Astrocyte (in vitro differentiated cells and primary cell): ENCODE measurements around the gene SMOC2. TPM values are rescaled to one million over a fixed set of nuclear protein-coding genes. Genes with fewer than 3 reads are reported as not detected.

Source experiments
- DNase-seq: peaks from one replicate; pipeline ENCODE4 v3.0.0-alpha.2; 2010; ENCODE audit warnings: low read depth
- FAIRE-seq: peaks from 2 replicates; lab custom pipeline; 2011; peaks lifted over from hg19 to GRCh38; lab: Jason Lieb, UNC
- H2AFZ ChIP-seq: 2 replicates; pipeline ENCODE4 v1.6.0; 2012; ENCODE audit warnings: low read depth, low read length, inconsistent platforms
- H3K27ac ChIP-seq: 2 replicates; pipeline ENCODE4 v1.5.1; 2011; ENCODE audit warnings: low read depth, low read length, inconsistent platforms
- H3K27me3 ChIP-seq: 2 replicates; pipeline ENCODE4 v1.6.0; 2011; ENCODE audit warnings: low read length, inconsistent platforms; ENCODE audit not compliant: insufficient read depth
- H3K36me3 ChIP-seq: 2 replicates; pipeline ENCODE4 v1.5.1; 2011; ENCODE audit warnings: low read length, inconsistent platforms; ENCODE audit not compliant: insufficient read depth
- H3K4me1 ChIP-seq: 2 replicates; pipeline ENCODE4 v1.5.1; 2011; ENCODE audit warnings: low read length, inconsistent platforms; ENCODE audit not compliant: insufficient read depth
- H3K4me2 ChIP-seq: 2 replicates; pipeline ENCODE4 v1.6.0; 2012; ENCODE audit warnings: low read length, inconsistent platforms
- H3K4me3 ChIP-seq: 2 replicates; pipeline ENCODE4 v1.5.1; 2011; ENCODE audit warnings: low read depth, mild to moderate bottlenecking, low read length, inconsistent platforms; ENCODE audit not compliant: insufficient read depth
- H3K79me2 ChIP-seq: 2 replicates; pipeline ENCODE4 v1.6.0; 2012; ENCODE audit warnings: mild to moderate bottlenecking, low read length, inconsistent platforms; ENCODE audit not compliant: insufficient read depth
- H3K9ac ChIP-seq: 2 replicates; pipeline ENCODE4 v1.6.0; 2012; ENCODE audit warnings: mild to moderate bottlenecking, low read length, inconsistent platforms
- H3K9me3 ChIP-seq: 2 replicates; pipeline ENCODE4 v1.5.1; 2012; ENCODE audit warnings: low read depth, mild to moderate bottlenecking, low read length, inconsistent platforms; ENCODE audit not compliant: insufficient read depth
- H4K20me1 ChIP-seq: 2 replicates; pipeline ENCODE4 v1.6.0; 2012; ENCODE audit warnings: low read length, inconsistent platforms; ENCODE audit not compliant: insufficient read depth
- H3K27ac Mint-ChIP-seq: one replicate; pipeline ENCODE4 v1.8.0; 2021; ENCODE audit warnings: mild to moderate bottlenecking, mixed read lengths; ENCODE audit not compliant: unreplicated experiment
- H3K27me3 Mint-ChIP-seq: one replicate; pipeline ENCODE4 v1.8.0; 2021; ENCODE audit warnings: low read depth, mixed read lengths; ENCODE audit not compliant: unreplicated experiment
- H3K36me3 Mint-ChIP-seq: one replicate; pipeline ENCODE4 v1.8.0; 2021; ENCODE audit warnings: low read depth, mixed read lengths; ENCODE audit not compliant: unreplicated experiment
- H3K4me1 Mint-ChIP-seq: one replicate; pipeline ENCODE4 v1.8.0; 2021; ENCODE audit warnings: low read depth, mixed read lengths; ENCODE audit not compliant: unreplicated experiment
- H3K4me3 Mint-ChIP-seq: one replicate; pipeline ENCODE4 v1.8.0; 2021; ENCODE audit warnings: mild to moderate bottlenecking, moderate library complexity, mixed read lengths; ENCODE audit not compliant: unreplicated experiment
- H3K9me3 Mint-ChIP-seq: one replicate; pipeline ENCODE4 v1.8.0; 2021; ENCODE audit warnings: mild to moderate bottlenecking, mixed read lengths; ENCODE audit not compliant: unreplicated experiment
- EZH2 ChIP-seq: IDR thresholded peaks from 2 replicates; pipeline ENCODE4 v1.6.1; 2012; ENCODE audit warnings: mild to moderate bottlenecking, low read length, inconsistent platforms; ENCODE audit not compliant: insufficient read depth
- total RNA-seq: library from RNA; stranded (reverse); gene quantifications from 2 replicates; pipeline ENCODE4 v1.2.1, GENCODE V29; 2021
- TF ChIP-seq, protein P1 (sequence below): IDR thresholded peaks from 2 replicates; pipeline ENCODE4 v1.5.1; 2011; ENCODE audit warnings: low read depth, mild to moderate bottlenecking, inconsistent platforms, low read length, moderate library complexity; ENCODE audit not compliant: insufficient read depth

SMOC2 gene
- total RNA-seq, 1 donor from 2014 or later, result 0.93 TPM

DNA sequence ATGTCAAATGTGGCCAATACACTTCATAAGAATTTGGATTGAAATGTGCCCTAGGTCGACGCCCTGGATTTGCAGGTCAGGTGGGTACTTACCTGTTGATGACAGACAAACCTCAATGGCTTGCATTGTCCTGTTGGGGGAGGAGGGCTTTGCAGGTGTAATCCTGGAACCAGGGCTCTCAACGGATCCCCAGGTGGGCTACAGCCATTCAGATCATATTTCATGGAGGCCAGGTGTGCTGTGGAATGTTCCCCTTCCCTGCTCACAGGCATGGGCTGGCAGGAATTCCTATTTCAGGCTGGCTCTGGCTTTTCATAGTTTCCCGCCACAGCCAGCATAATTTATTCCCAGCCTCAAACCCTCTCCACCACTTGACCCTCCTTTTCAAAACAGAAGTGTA lies 254.7 kb downstream of the SMOC2 start:
- H3K9me3 ChIP-seq, result peaks cover 2% of the 10 kb centered on the region
- Mint-ChIP-seq H3K4me3 (no peak overlapping the region), H3K36me3 (no peaks in the 10 kb centered on the region), H3K4me1 (no peaks in the 10 kb centered on the region), H3K9me3 (no peaks in the 10 kb centered on the region), H3K27ac (no peak overlapping the region), H3K27me3 (peaks cover 7% of the 10 kb centered on the region)
- no peaks in the 10 kb centered on the region for H3K4me1 ChIP-seq
- H3K36me3 ChIP-seq, result no peaks in the 10 kb centered on the region
- FAIRE-seq (no peak), DNase-seq (no peak)
- no peaks in the 10 kb centered on the region for H4K20me1 ChIP-seq
- no peaks in the 10 kb centered on the region for H3K79me2 ChIP-seq
- H3K4me3 ChIP-seq, result no peak overlapping the region
- TF ChIP-seq EZH2, result no peak
- TF ChIP-seq, protein P1, sequence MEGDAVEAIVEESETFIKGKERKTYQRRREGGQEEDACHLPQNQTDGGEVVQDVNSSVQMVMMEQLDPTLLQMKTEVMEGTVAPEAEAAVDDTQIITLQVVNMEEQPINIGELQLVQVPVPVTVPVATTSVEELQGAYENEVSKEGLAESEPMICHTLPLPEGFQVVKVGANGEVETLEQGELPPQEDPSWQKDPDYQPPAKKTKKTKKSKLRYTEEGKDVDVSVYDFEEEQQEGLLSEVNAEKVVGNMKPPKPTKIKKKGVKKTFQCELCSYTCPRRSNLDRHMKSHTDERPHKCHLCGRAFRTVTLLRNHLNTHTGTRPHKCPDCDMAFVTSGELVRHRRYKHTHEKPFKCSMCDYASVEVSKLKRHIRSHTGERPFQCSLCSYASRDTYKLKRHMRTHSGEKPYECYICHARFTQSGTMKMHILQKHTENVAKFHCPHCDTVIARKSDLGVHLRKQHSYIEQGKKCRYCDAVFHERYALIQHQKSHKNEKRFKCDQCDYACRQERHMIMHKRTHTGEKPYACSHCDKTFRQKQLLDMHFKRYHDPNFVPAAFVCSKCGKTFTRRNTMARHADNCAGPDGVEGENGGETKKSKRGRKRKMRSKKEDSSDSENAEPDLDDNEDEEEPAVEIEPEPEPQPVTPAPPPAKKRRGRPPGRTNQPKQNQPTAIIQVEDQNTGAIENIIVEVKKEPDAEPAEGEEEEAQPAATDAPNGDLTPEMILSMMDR, result no peak
- H3K27me3 ChIP-seq, result no peaks in the 10 kb centered on the region
- H2AFZ ChIP-seq, result no peak overlapping the region
- no peak overlapping the region for H3K9ac ChIP-seq
- H3K27ac ChIP-seq, result no peak overlapping the region
- no peak overlapping the region for H3K4me2 ChIP-seq

DNA sequence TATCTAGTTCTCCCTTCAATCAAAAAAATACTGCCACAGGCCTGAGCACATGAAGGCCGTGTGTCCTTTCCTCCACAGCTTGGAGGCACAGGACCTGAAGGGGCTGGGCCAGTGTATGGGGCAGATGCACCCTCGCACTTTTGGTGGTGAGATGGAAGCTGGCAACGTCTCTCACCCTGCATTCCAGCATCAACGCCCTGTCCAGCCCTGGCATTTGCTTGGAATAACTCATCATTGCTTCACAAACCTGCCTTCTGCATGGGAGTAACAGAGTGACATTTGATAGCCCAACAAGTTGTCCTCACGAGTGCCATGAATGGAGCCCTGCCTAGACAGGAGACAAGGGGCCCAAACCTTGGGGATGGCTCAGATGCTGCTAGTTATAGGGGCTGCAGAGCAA lies 257.9 kb downstream of the SMOC2 start:
- no peaks in the 10 kb centered on the region for H3K9me3 ChIP-seq
- no peak overlapping the region for H3K9ac ChIP-seq
- no peaks in the 10 kb centered on the region for H3K4me1 ChIP-seq
- no peak overlapping the region for H3K4me3 Mint-ChIP-seq
- H3K27me3 Mint-ChIP-seq, result peaks cover 29% of the 10 kb centered on the region
- H3K4me2 ChIP-seq, result no peak overlapping the region
- no peaks in the 10 kb centered on the region for H3K79me2 ChIP-seq
- H3K27me3 ChIP-seq, result no peaks in the 10 kb centered on the region
- H2AFZ ChIP-seq, result no peak overlapping the region
- no peaks in the 10 kb centered on the region for H3K36me3 Mint-ChIP-seq
- no peaks in the 10 kb centered on the region for H3K4me1 Mint-ChIP-seq
- no peaks in the 10 kb centered on the region for H3K36me3 ChIP-seq
- FAIRE-seq (no peak), DNase-seq (no peak)
- no peak overlapping the region for H3K27ac ChIP-seq
- no peak overlapping the region for H3K27ac Mint-ChIP-seq
- H3K9me3 Mint-ChIP-seq, result peaks cover 3% of the 10 kb centered on the region
- H4K20me1 ChIP-seq, result no peaks in the 10 kb centered on the region
- H3K4me3 ChIP-seq, result no peak overlapping the region
- no peak for TF ChIP-seq EZH2
- TF ChIP-seq, protein P1, result no peak

GRCh38 chr6:168699631-168700295 lies 258.8 kb downstream of the SMOC2 start:
- Histone ChIP-seq H3K4me1 (no peaks in the 10 kb centered on the region), H3K36me3 (no peaks in the 10 kb centered on the region), H3K79me2 (no peaks in the 10 kb centered on the region), H3K9ac (no peak overlapping the region), H3K27me3 (no peaks in the 10 kb centered on the region), H2AFZ (no peak overlapping the region), H3K9me3 (no peaks in the 10 kb centered on the region), H3K4me2 (no peak overlapping the region), H4K20me1 (no peaks in the 10 kb centered on the region), H3K27ac (no peak overlapping the region), H3K4me3 (no peak overlapping the region)
- no peaks in the 10 kb centered on the region for H3K36me3 Mint-ChIP-seq
- H3K27ac Mint-ChIP-seq, result no peak overlapping the region
- H3K4me3 Mint-ChIP-seq, result no peak overlapping the region
- DNase-seq (no peak), FAIRE-seq (no peak)
- no peaks in the 10 kb centered on the region for H3K4me1 Mint-ChIP-seq
- TF ChIP-seq, protein P1, result no peak
- TF ChIP-seq EZH2, result no peak
- H3K9me3 Mint-ChIP-seq, result peaks cover 3% of the 10 kb centered on the region
- H3K27me3 Mint-ChIP-seq, result peaks cover 31% of the 10 kb centered on the region
